HG02623 (cell line): ENCODE results near the gene MCU.
A peak's percentile ranks its signal among the peaks of the same experiment; 100 is the strongest.
"Not testable (repeated sequence)": the region's sequence is repeated elsewhere in the genome, so short reads cannot be mapped to it uniquely, and the experiment has no call there.

Source experiments
- ATAC-seq: cut with Tn5 transposase; IDR thresholded peaks from one replicate; pipeline ENCODE4 v1.9.1; 2021; ENCODE audit warnings: moderate library complexity; ENCODE audit not compliant: unreplicated experiment

MCU gene, protein sequence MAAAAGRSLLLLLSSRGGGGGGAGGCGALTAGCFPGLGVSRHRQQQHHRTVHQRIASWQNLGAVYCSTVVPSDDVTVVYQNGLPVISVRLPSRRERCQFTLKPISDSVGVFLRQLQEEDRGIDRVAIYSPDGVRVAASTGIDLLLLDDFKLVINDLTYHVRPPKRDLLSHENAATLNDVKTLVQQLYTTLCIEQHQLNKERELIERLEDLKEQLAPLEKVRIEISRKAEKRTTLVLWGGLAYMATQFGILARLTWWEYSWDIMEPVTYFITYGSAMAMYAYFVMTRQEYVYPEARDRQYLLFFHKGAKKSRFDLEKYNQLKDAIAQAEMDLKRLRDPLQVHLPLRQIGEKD

DNA sequence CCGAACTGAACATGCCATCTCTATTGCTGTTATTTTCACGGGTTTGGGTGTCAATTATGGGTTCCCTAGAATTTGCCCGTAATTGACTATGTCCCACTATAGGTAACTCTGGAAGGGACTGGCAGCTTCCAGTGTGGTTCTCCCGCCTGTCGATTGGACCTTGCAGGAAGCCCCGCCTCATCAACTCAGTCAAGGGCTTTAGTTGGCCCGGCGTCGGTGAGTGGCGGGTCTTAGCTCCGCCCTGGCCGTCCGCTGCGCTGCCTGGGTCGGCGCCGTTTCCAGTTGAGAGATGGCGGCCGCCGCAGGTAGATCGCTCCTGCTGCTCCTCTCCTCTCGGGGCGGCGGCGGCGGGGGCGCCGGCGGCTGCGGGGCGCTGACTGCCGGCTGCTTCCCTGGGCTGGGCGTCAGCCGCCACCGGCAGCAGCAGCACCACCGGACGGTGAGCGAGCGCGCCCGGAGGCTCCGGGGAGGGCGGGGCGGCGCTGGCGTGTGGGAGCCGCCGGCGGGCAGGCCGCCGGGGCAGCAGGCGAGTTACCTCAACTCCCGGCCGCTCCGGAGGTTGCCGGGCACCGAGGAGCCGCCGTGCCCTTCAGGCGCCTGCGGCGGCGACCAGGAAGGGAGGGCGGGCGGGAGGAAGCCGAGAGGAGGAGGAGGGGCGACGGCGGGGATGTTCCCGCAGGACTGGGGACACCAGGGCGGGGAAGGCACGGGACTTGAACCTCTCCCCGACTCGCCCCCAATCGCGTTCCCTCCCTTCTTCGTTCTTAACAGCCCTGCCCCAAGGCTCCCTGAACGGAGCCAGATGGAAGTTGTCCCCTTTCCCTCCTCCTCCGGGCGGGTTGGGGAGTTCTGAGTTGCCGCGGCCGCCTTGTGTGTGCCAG is at the start of gene MCU:
Gene MCU (plus strand): TSS at position 281 of the 881 bp plus-strand sequence. CDS start 9 bp downstream, at position 290.
- peak; percentile 88 for ATAC-seq

DNA sequence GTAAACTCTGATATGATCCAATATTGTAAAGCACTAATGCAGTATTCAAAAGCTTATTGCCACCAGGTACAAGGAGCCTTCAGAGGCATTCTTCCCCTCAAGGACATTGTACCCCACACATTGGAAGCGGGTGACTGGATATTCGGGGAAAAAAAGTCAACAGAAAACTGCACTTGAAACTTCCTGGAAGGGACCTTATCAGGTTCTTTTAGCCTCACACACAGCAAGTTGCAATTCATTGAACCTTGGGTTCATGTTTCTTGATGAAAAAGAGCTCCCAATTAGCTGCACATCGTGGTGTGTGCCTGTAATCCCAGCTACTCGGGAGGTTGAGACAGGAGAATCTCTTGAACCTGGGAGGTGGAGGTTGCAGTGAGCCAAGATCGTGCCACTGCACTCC is 49.6 kb upstream of the MCU start:
- no peak for ATAC-seq

DNA sequence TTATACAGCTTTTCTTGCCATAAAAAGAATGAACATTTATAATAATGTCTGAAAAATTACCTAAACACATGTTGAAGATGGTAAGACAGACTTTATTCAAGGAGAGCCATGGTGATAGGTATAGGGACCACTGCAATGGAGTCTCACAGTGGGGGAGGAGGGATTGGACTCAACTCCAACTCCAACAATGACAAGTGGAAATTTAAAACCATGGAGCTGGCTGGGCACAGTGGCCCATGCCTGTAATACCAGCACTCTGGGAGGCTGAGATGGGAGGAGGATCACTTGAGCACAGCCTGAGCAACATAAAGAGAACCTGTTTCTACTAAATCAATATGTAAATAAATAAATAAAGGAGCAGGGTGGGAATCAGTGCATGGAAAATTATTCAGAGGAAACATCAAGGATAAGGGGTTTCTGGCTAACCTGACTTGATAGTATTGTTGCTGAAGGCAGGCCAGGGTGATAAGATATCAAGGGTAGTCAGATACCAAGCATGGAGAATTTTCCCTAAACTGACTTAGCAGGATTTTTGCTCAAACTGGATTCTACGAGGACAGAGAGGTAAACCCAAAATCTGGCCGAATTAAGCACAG is 46.6 kb upstream of the MCU start:
- no peak for ATAC-seq

DNA sequence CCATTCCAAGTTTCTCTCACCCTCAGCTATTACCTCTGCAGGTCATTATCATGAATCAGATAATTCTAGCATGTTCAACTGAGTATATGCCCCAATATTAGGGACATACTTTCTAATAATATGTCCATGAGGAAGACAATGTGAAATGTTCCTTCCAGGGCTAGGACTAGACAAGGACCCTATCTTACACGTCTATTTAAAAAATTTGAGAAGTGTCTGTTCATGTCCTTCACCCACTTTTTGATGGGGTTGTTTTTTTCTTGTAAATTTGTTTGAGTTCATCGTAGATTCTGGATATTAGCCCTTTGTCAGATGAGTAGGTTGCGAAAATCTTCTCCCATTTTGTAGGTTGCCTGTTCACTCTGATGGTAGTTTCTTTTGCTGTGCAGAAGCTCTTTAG is 45.0 kb upstream of the MCU start:
- not testable (repeated sequence) for ATAC-seq

DNA sequence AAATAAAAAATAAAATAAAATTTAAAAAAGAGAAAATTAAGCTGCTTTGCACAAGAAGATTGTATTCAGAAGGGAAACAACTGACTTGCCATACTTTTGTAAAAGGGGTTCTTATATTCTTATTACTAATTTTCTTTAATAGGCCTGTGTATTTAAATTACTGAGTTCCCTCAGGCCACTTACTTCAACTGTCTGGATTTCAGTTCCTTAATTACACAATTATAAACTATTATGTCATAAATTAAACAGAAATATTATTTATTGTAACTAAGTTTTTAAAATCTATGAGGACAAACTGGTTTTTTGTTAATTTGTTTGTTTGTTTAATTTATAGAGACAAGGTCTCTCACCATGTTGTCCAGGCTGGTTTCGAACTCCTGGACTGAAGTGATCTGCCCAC is 43.6 kb upstream of the MCU start:
- no peak for ATAC-seq

DNA sequence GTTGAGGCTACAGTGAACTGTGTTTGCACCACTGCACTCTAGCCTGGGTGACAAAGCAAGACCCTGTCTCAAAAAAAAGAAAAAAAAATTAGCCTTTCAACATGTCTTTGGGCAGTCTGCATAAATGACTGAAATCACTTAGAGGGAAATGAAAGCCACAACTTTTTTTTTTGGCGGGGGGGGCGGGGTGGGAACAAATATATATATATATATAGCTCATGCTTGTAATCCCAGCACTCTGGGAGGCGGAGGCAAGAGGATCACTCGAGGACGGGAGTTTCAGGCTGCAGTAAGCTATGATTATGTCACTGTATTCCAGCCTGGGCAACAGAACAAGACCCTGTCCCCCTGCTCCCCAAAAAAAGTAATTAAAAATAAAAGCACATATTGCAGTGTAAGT is 42.7 kb upstream of the MCU start:
- ATAC-seq = no peak

DNA sequence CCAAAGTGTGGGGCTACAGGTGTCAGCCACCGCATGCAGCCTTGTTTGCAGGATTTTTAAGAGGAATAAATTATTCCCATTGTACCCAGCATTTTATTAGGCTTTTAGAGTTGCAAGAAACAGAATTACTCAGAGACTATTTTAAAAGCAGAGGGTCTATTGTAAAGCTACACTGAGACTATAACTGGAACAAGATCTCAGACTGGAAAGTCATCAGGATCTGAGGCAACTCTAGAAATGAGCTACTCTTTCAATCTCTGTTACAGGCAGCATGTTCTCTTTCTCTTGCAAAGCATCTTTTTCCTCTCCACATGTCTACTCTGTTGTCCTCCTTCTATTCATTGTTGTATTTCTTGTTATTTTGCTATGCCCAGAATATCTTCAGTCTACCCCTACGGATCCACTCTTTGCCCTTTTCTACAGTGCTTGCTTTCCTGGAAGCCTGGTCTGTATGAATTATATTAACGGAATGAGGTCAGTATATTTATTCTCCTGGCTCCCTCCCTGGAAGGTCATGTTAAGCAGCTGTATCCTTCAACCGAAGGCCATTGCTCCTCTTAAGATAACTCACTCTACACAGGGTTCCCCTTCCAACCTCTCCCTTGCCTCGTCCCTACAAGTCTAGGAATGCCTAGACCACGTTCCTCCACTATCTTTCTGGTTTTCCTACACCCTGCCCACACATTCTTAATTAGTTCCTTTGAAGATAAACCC is 38.4 kb upstream of the MCU start:
- no peak for ATAC-seq

DNA sequence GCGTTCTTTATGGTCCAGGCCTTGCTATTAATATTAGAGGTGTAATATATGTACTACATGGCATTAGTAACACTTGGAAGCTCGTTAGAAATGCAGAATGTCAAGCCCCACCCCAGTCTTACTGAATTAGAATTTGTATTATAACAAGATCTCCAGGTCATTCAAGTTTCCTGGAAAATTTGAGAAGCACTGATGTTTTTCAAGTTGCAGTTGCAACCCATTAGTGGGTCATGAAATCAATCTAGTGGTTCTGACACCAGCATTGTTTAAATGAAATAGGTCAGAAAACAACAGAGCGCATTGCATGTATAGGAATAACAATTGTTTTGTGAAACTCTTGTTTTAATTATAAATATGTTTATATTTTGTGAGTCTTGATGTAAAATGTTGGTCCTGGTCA is 37.2 kb upstream of the MCU start:
- ATAC-seq = no peak

DNA sequence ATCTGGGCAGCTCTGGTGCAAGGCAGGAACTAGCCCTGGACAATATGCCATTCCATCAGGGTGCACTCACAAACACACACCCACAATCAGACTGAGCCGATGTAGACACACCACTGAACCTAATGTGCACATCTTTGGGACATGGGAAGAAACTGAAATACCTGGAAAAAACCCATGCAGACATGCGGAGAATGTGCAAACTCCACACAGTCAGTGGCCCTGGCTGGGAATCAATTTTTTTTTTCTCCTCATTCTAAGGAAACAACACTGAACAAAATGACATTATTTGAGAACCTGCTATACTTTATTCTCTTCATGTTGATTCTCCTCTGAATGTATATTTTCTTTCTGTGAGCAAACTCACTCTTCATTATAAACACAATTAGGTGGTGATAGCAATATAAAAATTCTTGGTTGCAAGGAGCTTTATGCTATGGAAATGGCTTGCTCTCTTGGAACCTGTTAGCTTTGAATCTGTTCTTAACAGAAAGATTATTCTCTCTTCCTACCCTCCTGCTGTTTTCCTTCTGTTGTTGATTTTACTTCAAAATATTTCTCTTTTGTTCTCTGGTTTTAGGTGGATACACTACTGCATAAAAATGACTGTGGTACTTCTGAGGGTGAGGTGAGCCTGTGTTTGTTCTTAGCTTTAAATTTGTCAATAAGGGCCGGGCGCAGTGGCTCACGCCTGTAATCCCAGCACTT is 33.1 kb upstream of the MCU start:
- ATAC-seq = no peak

DNA sequence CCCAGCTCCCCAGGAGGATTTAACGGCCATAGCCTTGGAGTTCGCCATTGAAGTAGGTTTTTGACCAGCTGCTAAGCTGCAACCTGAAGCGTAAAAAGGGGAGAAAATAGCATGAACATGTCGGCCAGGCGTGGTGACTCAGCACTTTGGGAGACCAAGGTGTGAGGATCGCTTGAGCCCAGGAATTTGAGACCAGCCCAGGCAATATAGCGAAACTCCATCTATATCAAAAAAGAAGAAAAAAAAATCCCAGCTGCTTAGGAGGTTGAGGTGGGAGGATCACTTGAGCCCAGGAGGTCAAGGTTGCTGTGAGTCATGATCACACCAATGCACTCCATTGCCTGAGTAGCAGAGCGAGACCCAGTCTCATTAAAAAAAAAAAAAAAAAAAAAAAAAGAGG is 32.2 kb upstream of the MCU start:
- no peak for ATAC-seq

DNA sequence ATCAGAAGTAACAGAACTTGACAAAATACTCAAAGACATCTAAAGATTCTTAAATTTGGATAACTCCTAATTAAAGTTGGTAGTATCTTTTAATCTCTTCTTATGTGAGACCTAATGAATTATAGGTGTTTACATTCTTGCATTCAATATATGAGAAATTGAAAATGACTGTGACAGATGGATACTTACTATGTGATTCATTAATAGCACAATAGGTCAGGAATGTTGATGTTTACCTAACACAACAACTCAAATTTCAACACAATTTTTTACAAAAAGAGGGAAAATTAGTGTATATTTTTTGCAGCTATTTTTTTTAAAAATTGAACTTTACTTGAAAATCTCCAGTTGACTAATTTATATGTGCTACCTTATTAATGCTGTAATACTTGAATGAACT is 31.7 kb upstream of the MCU start:
- ATAC-seq = no peak

DNA sequence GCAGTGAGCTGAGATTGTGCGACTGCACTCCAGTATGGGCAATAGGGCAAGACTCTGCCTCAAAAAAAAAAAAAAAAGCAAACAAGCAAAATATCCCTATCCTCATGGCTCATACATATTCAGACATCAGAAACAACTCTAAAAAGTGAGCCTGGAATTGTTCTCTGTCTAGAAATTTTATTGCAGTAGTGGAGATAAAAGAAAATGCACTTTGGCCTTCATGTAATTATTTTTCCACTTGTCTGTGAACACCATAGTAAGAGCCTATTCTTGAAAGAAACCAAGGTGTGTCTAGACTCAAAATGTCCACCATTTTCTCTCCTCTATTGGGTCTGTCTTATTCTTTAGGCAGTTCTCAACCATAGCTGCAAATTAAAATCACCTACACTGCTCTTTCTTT is 30.5 kb upstream of the MCU start:
- ATAC-seq = no peak

DNA sequence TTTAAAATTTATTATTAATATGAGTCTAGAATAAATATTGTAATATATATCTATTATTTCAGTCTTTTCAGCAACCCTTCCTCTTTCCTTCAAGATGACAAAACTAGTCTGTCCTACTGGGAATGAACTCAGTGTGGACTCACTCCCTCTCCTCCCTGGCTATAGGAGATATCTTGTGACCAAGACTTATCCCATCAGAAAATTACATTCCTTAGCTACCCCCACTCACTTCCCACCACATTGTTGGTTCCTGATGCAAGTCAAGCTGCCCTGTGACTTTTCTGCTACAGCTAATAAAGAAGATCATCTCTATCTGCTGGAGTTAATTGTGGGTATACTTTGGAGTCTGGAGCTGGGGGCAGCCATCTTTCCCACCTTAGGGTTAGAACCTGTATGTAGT is 28.0 kb upstream of the MCU start:
- ATAC-seq = no peak

DNA sequence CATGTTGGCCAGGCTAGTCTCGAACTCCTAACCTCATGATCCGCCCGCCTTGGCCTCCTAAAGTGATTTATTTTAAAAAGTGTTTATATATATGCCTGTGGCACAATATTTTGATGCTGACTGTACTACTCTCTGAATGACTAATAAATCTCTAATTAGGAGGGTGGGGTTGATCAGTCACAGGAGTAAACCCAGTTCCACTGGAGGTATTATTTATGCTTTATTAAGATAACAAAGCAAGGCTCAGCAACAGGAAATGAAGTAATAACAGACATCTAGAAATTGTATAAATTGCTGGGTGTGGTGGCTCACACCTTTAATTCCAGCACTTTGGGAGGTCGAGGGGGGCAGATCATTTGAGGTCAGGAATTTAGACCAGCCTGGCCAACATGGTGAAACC is 26.0 kb upstream of the MCU start:
- no peak for ATAC-seq

DNA sequence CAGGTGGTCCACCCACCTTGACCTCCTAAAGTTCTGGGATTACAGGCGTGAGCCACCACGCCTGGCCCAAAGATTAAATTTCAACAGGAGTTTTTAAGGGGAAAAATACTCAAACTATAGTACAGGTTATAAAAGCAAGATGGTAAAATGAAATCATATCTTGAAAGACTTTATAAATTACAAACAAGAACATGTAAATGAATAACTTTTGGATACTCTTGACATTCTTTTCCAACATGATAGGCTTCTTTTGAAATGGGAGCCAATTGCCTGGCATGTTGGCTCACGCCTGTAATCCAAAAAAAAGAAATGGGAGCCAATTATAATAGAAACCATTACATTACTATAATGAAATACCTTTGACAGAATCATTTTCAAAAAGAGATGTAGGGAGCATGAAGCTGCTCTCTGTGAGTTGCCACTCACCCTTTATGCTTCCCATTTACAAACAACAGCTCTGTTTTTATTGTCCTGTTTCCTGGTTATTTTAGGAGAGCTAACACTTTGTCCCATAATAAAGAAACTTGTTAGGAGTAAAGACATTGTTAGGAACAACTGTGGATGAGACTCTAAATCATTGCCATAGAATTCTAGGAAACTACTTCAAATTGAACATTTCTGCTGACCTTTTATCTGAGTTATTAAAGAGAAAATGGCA is 24.6 kb upstream of the MCU start:
- ATAC-seq = no peak

DNA sequence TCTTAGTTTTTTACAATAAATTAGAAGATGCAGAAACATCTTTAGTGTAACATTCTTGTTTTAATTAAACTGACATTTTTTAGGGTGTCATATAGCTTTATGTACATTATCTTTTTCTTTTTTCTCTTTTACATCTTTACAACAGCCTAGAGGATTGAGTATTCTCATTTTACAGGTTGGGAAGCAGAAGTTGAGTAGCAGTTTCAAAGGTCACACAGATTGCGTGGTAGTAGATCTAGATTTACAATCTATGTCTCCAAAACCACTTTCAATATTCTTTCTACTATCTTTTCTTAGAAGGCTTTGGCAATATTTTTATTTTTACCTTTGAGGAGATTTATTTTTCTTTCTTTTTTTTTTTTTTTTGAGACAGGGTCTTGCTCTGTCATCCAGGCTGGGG is 18.7 kb upstream of the MCU start:
- ATAC-seq = no peak

DNA sequence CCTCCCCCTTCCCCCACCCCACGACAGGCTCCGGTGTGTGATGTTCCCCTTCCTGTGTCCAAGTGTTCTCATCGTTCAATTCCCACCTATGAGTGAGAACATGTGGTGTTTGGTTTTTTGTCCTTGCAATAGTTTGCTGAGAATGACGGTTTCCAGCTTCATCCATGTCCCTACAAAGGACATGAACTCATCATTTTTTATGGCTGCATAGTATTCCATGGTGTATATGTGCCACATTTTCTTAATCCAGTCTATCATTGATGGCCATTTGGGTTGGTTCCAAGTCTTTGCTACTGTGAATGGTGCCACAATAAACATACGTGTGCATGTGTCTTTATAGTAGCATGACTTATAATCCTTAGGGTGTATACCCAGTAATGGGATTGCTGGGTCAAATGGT is 17.8 kb upstream of the MCU start:
- ATAC-seq = not testable (repeated sequence)

DNA sequence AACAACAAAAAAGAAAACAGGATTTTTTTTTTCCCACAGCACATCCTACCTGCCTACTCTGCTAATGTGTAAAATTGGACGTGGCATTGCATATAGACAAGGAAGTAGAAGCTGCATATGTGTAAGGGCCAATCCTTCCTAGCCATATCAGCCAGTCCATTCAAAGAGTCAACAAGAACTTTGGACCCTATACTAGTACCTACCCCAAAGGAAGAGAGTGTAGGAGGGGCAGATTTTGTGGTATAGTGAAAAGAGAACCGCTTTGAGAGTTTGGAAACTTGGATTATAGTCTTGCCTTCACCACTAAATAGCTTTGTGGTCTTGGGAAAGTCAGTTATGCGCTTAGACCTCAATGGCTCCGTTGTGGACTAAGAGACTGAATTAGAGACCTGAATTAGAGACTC is 12.1 kb upstream of the MCU start:
- ATAC-seq = no peak

DNA sequence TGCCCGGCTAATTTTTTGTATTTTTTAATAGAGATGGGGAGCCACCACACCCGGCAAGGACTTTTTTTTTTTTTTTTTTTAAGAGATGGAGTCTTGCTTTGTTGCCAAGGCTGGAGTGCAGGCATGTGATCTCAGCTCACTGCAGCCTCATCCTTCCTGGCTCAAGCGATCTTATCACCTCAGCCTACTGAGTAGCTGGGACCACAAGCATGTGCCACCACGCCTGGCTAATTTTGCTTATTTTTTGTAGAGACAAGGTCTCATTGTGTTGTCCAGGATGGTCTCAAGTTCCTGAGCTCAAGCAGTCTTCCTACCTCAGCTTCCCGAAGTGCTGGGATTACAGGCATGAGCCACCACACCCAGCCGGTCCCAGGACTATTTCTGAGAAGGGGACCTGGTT is 9.3 kb upstream of the MCU start:
- no peak for ATAC-seq

DNA sequence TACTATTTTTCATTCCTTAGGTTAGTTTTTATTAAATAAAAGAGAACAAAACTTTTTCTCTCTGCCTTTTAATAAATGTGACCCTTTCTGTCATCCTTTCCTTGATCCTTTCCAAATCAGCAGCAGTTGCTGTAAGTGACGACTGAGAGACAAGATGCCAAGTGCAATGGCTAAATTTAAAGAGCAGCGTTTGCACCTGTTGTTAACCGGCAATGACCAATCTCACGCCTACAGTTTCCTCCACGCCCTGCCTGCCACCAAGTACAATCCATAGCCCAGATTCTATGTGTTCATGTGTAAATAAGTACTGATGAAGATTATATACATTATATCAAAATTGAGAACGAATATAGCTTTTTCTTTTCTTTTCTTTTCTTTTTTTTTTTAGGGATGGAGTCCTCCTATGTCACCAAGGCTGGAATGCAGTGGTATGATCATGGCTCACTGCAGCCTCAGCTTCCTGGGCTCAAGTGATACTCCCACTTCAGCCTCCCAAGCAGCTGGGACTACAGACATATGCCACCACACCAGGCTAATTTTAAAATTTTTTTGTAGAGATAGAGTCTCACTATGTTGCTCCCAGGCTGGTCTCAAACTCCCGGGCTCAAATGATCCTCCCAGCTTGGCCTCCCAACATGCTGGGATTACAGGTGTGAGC is 6.5 kb upstream of the MCU start:
- ATAC-seq = no peak
